GM12864 (cell line): ENCODE results near the gene METTL9.

Source experiments
- DNase-seq: peaks from one replicate; pipeline ENCODE4 v3.0.0-alpha.2; 2011; ENCODE audit warnings: low read depth
- H3K4me3 ChIP-seq: 2 replicates; pipeline ENCODE4 v1.5.1; 2011; ENCODE audit warnings: mild to moderate bottlenecking, low read depth, low read length, control low read depth
- TF ChIP-seq, protein P1 (sequence below): IDR thresholded peaks from 2 replicates; pipeline ENCODE4 v1.5.1; 2011; ENCODE audit warnings: low read depth, mild to moderate bottlenecking, moderate library complexity, low read length, control low read depth, inconsistent platforms; ENCODE audit errors: missing control alignments

METTL9 gene

GRCh38 chr16:21703156-21703555, 103.8 kb downstream of the METTL9 start:
- no peak overlapping the region for H3K4me3 ChIP-seq
- no peak for DNase-seq
- TF ChIP-seq, protein P1, sequence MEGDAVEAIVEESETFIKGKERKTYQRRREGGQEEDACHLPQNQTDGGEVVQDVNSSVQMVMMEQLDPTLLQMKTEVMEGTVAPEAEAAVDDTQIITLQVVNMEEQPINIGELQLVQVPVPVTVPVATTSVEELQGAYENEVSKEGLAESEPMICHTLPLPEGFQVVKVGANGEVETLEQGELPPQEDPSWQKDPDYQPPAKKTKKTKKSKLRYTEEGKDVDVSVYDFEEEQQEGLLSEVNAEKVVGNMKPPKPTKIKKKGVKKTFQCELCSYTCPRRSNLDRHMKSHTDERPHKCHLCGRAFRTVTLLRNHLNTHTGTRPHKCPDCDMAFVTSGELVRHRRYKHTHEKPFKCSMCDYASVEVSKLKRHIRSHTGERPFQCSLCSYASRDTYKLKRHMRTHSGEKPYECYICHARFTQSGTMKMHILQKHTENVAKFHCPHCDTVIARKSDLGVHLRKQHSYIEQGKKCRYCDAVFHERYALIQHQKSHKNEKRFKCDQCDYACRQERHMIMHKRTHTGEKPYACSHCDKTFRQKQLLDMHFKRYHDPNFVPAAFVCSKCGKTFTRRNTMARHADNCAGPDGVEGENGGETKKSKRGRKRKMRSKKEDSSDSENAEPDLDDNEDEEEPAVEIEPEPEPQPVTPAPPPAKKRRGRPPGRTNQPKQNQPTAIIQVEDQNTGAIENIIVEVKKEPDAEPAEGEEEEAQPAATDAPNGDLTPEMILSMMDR, result no peak

- no peak overlapping the region for H3K4me3 ChIP-seq
- no peak for DNase-seq
Measured at GRCh38 chr16:21703589-21704174, 104.3 kb downstream of the METTL9 start.

GRCh38 chr16:21704266-21704665, 104.9 kb downstream of the METTL9 start:
- no peak overlapping the region for H3K4me3 ChIP-seq
- TF ChIP-seq, protein P1, result no peak
- DNase-seq, result no peak

More at GRCh38 chr16:21703589-21704174, 104.3 kb downstream of the METTL9 start:
- TF ChIP-seq, protein P1, result no peak

GRCh38 chr16:21704733-21705132, 105.4 kb downstream of the METTL9 start:
- DNase-seq, result no peak
- TF ChIP-seq, protein P1, result no peak
- H3K4me3 ChIP-seq, result no peak overlapping the region
